SK-N-SH (cell line): ENCODE data around the gene VAMP1. TPM values are rescaled to one million over a fixed set of nuclear protein-coding genes. Genes with fewer than 3 reads are reported as not detected.

Source experiments
- CTCF ChIA-PET: fragments of 300-600, 350-600 bp; formaldehyde crosslinking; extraction: SDS; loops from one replicate; lab custom pipeline; 2021; lab: Yijun Ruan, JAX
- POLR2A ChIA-PET: fragments of 350-600 bp; sonication (Branson Sonifier 250); formaldehyde crosslinking; extraction: SDS; loops from one replicate; lab custom pipeline; 2020; ENCODE audit warnings: antibody characterized with exemption, inconsistent platforms; lab: Yijun Ruan, JAX
- DNase-seq: peaks from one replicate; pipeline ENCODE4 v3.0.0; 2012
- H2AFZ ChIP-seq: fragments of 200-600 bp; sonication (generic); 2 replicates; pipeline ENCODE4 v1.8.1; 2016; ENCODE audit warnings: antibody characterized with exemption, mild to moderate bottlenecking, low read depth
- H3F3A ChIP-seq: fragments of 200-600 bp; sonication (generic); replicated peaks from 2 replicates; pipeline ENCODE3; 2016; ENCODE audit warnings: antibody characterized with exemption, mild to moderate bottlenecking; ENCODE audit not compliant: insufficient read depth
- H3K27ac ChIP-seq, 2 experiments: fragments of 200-500 bp in 1 of 2; fragments of 200-600 bp in 1 of 2; sonication (Bioruptor generic) in 1 of 2; sonication (generic), shearing (Covaris generic) in 1 of 2; 2 replicates each; pipeline versions ENCODE4 v1.5.1 to v1.6.1; 2014 to 2016; ENCODE audit warnings: low read depth in 2 of 2, inconsistent platforms in 1 of 2, low read length in 1 of 2, mild to moderate bottlenecking in 1 of 2, mixed read lengths in 1 of 2
- H3K27me3 ChIP-seq: fragments of 200-600 bp; sonication (generic), shearing (Covaris generic); 2 replicates; pipeline ENCODE4 v1.6.1; 2016; ENCODE audit warnings: mixed run types; ENCODE audit not compliant: insufficient read depth
- H3K36me3 ChIP-seq, 2 experiments: fragments of 200-500 bp in 1 of 2; fragments of 200-600 bp in 1 of 2; sonication (Bioruptor generic) in 1 of 2; sonication (generic) in 1 of 2; replicated peaks in 1 of 2; 2 replicates each; pipeline versions ENCODE3 to v1.5.1; 2014 to 2016; ENCODE audit warnings: low read length in 1 of 2, mild to moderate bottlenecking in 1 of 2; ENCODE audit not compliant: insufficient read depth in 2 of 2, control insufficient read depth in 1 of 2
- H3K4me1 ChIP-seq, 2 experiments: fragments of 200-500 bp in 1 of 2; fragments of 200-600 bp in 1 of 2; sonication (Bioruptor generic) in 1 of 2; sonication (generic), shearing (Covaris generic) in 1 of 2; 2 replicates each; pipeline versions ENCODE4 v1.5.1 to v1.6.1; 2014 to 2016; ENCODE audit warnings: low read depth in 1 of 2, low read length in 1 of 2, mixed run types in 1 of 2; ENCODE audit not compliant: insufficient read depth in 2 of 2, control insufficient read depth in 1 of 2
- H3K4me2 ChIP-seq: fragments of 200-600 bp; sonication (generic), shearing (Covaris generic); 2 replicates; pipeline ENCODE4 v1.6.1; 2017; ENCODE audit warnings: mixed run types
- H3K4me3 ChIP-seq, 2 experiments: fragments of 200-500 bp in 1 of 2; fragments of 200-600 bp in 1 of 2; sonication (Bioruptor generic) in 1 of 2; sonication (generic), shearing (Covaris generic) in 1 of 2; 2 replicates each; pipeline versions ENCODE4 v1.5.1 to v1.8.1; 2014 to 2016; ENCODE audit warnings: low read depth in 2 of 2, inconsistent platforms in 1 of 2, low read length in 1 of 2, mild to moderate bottlenecking in 1 of 2, mixed read lengths in 1 of 2, moderate library complexity in 1 of 2
- H3K79me2 ChIP-seq: fragments of 200-600 bp; sonication (generic); 2 replicates; pipeline ENCODE4 v1.8.1; 2017; ENCODE audit warnings: mild to moderate bottlenecking; ENCODE audit not compliant: insufficient read depth
- H3K9ac ChIP-seq: fragments of 200-600 bp; sonication (generic); 2 replicates; pipeline ENCODE4 v1.6.1; 2017; ENCODE audit warnings: mixed run types
- H3K9me2 ChIP-seq: fragments of 200-600 bp; sonication (generic); 2 replicates; pipeline ENCODE4 v1.6.1; 2017; ENCODE audit warnings: mixed run types
- H3K9me3 ChIP-seq: fragments of 200-600 bp; sonication (generic); 2 replicates; pipeline ENCODE4 v1.6.1; 2017; ENCODE audit warnings: mixed run types, mild to moderate bottlenecking, moderate library complexity
- H4K20me1 ChIP-seq: fragments of 200-600 bp; sonication (generic); 2 replicates; pipeline ENCODE4 v1.6.1; 2017; ENCODE audit warnings: mild to moderate bottlenecking, mixed run types; ENCODE audit not compliant: insufficient read depth
- CHD2 ChIP-seq: fragments of 150-350 bp; IDR thresholded peaks from 2 replicates; pipeline ENCODE4 v1.6.1; 2018; ENCODE audit warnings: low read length; ENCODE audit not compliant: partially characterized antibody
- FOXM1 ChIP-seq: IDR thresholded peaks from 2 replicates; pipeline ENCODE4 v1.4.0; 2012; ENCODE audit warnings: low read depth, mild to moderate bottlenecking
- MEF2A ChIP-seq: IDR thresholded peaks from 2 replicates; pipeline ENCODE4 v1.4.0; 2012; ENCODE audit warnings: low read depth, borderline replicate concordance
- RAD21 ChIP-seq: IDR thresholded peaks from 2 replicates; pipeline ENCODE4 v1.6.1; 2012; ENCODE audit warnings: mild to moderate bottlenecking, low read length
- RCOR1 ChIP-seq: fragments of 150-350 bp; IDR thresholded peaks from 2 replicates; pipeline ENCODE4 v1.6.1; 2017; ENCODE audit warnings: antibody characterized with exemption, low read length
- RFX5 ChIP-seq: IDR thresholded peaks from 2 replicates; pipeline ENCODE4 v1.6.1; 2012; ENCODE audit warnings: mild to moderate bottlenecking, improper control_type of control experiment, low read length
- RXRA ChIP-seq: IDR thresholded peaks from 2 replicates; pipeline ENCODE4 v1.4.0; 2012; ENCODE audit warnings: low read depth, mild to moderate bottlenecking, borderline replicate concordance
- YY1 ChIP-seq: IDR thresholded peaks from 2 replicates; pipeline ENCODE4 v1.4.0; 2012; ENCODE audit warnings: low read depth, mild to moderate bottlenecking
- whole genome bisulfite sequencing: methylation state at CpG from one replicate; pipeline ENCODE4 v1.1.6; 2017; ENCODE audit warnings: low lambda C conversion rate; 5-methylcytosine and 5-hydroxymethylcytosine counted together
- polyA plus RNA-seq, 3 experiments: library from polyadenylated mRNA; depleted of rRNA; stranded (reverse); fragments of >200 nt; gene quantifications; 2 replicates each; pipeline ENCODE4 v1.2.3, GENCODE V29; 2012
- TF ChIP-seq, protein P1 (sequence below): fragments of 200-600 bp; sonication (generic); IDR thresholded peaks from 2 replicates; pipeline ENCODE4 v1.6.1; 2017; ENCODE audit warnings: antibody characterized with exemption, mild to moderate bottlenecking, moderate library complexity
- TF ChIP-seq, protein P2 (sequence below): IDR thresholded peaks from 2 replicates; pipeline ENCODE4; 2012
- TF ChIP-seq, protein P3 (sequence below): fragments of 150-350 bp; IDR thresholded peaks from 2 replicates; pipeline ENCODE4 v1.6.1; 2016; ENCODE audit warnings: mild to moderate bottlenecking, low read depth, low read length
- TF ChIP-seq, protein P4 (sequence below): IDR thresholded peaks from 2 replicates; pipeline ENCODE4 v1.4.0; 2012; ENCODE audit warnings: low read depth, borderline replicate concordance
- TF ChIP-seq, protein P5 (sequence below): IDR thresholded peaks from 2 replicates; pipeline ENCODE4 v1.6.1; 2012; ENCODE audit warnings: mild to moderate bottlenecking, low read depth, low read length, moderate library complexity

VAMP1 gene
- polyA plus RNA-seq, 1 of the 3 experiments (the other 2 are of a cell fraction): 36.8 TPM

DNA sequence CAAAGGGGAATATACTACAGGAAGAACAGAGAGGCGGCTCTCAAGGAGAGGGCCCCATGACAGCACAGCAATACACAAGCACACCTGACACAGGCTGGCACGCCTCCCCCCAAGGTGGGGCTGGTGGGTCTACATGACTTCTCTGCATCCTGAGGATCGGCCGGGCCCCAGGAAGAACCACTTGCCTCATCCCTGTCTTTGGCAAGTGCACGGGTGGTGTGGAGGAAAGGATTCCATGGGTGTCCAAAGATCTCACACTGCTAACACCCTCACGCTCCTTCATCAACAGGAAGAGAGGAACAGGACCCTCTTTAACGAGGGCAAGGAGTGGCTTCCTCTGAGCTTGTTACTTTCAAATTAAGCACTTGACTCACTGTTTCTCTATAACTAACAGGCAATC, 7.3 kb downstream of the VAMP1 start:
- 96% methylated on average over 7 of the region's 7 CpGs for WGBS
- H3K4me1 ChIP-seq: no peaks in the 10 kb centered on the region
- peaks cover 17% of the 10 kb centered on the region for H3K79me2 ChIP-seq
- POLR2A ChIA-PET: interaction anchor here (1.5 kb wide), 1 partner anchor 12 kb away, joined by 5 read pairs; the partner anchor contains the start of gene TAPBPL
- TF ChIP-seq, protein P1, sequence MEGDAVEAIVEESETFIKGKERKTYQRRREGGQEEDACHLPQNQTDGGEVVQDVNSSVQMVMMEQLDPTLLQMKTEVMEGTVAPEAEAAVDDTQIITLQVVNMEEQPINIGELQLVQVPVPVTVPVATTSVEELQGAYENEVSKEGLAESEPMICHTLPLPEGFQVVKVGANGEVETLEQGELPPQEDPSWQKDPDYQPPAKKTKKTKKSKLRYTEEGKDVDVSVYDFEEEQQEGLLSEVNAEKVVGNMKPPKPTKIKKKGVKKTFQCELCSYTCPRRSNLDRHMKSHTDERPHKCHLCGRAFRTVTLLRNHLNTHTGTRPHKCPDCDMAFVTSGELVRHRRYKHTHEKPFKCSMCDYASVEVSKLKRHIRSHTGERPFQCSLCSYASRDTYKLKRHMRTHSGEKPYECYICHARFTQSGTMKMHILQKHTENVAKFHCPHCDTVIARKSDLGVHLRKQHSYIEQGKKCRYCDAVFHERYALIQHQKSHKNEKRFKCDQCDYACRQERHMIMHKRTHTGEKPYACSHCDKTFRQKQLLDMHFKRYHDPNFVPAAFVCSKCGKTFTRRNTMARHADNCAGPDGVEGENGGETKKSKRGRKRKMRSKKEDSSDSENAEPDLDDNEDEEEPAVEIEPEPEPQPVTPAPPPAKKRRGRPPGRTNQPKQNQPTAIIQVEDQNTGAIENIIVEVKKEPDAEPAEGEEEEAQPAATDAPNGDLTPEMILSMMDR: no peak
- TF ChIP-seq YY1 (no peak), CHD2 (no peak), RAD21 (no peak), MEF2A (no peak), RFX5 (no peak)
- TF ChIP-seq, protein P2, sequence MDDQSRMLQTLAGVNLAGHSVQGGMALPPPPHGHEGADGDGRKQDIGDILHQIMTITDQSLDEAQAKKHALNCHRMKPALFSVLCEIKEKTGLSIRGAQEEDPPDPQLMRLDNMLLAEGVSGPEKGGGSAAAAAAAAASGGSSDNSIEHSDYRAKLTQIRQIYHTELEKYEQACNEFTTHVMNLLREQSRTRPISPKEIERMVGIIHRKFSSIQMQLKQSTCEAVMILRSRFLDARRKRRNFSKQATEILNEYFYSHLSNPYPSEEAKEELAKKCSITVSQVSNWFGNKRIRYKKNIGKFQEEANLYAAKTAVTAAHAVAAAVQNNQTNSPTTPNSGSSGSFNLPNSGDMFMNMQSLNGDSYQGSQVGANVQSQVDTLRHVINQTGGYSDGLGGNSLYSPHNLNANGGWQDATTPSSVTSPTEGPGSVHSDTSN: no peak
- TF ChIP-seq, protein P3, sequence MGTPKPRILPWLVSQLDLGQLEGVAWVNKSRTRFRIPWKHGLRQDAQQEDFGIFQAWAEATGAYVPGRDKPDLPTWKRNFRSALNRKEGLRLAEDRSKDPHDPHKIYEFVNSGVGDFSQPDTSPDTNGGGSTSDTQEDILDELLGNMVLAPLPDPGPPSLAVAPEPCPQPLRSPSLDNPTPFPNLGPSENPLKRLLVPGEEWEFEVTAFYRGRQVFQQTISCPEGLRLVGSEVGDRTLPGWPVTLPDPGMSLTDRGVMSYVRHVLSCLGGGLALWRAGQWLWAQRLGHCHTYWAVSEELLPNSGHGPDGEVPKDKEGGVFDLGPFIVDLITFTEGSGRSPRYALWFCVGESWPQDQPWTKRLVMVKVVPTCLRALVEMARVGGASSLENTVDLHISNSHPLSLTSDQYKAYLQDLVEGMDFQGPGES: no peak
- H3K9me3 ChIP-seq: no peaks in the 10 kb centered on the region
- H3K9ac ChIP-seq: no peak overlapping the region
- no peak overlapping the region for H3K27ac ChIP-seq
- H3K4me2 ChIP-seq: no peak overlapping the region
- H4K20me1 ChIP-seq: no peaks in the 10 kb centered on the region
- H3K4me3 ChIP-seq: no peak overlapping the region
- DNase-seq: no peak
- no peaks in the 10 kb centered on the region for H3K27me3 ChIP-seq
- CTCF ChIA-PET: interaction anchor here (0.6 to 1.4 kb wide), 9 partner anchors 12 to 681 kb away, joined by 3 to 6 read pairs (median 3); no protein-coding TSS in a partner anchor
- H3K36me3 ChIP-seq: peaks cover 47 to 55% of the 10 kb centered on the region in 2 experiments
- H3F3A ChIP-seq: peaks cover 4% of the 10 kb centered on the region
- H2AFZ ChIP-seq: no peak overlapping the region
- no peaks in the 10 kb centered on the region for H3K9me2 ChIP-seq

DNA sequence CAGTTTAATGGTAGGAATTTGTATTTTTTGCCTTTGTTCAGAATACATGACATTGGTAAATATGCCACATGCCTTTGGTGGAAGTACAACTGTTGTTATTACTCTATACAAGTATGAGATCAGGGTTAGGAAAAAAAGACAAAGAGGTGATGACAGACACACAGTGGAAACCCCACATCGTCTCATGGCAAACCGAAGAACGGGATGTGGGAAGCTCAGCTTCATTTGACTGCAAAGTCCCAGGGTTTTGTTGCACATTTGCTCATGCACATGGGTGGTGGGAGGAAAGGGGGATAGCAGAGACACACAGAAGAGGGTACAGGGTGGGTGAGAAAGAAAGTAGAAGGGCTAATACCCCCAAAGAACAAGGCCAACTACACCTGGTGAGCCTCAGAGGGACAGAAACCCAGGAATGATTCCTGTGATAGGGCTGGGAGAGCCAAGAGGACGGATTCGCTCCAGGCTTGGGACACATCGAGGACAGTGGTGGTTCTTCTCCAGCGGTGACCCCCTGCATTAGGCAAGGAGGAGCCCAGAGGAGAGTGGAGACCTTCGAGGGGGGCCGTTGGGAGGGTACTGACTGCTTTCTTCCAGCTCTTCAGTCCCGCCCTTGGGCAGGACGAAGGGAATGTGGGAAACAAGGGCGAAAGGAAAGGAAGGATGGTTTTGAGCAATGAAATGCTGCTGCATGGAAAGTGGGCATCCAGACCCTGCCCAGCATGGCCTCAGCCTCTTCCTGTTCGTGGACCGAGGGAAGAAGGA, 8.1 kb downstream of the VAMP1 start:
- CTCF ChIA-PET: interaction anchor here (0.6 to 1.1 kb wide), 8 partner anchors 22 to 682 kb away, joined by 3 to 6 read pairs (median 3); no protein-coding TSS in a partner anchor
- H4K20me1 ChIP-seq: no peaks in the 10 kb centered on the region
- H3K9me3 ChIP-seq: no peaks in the 10 kb centered on the region
- H3K9me2 ChIP-seq: no peaks in the 10 kb centered on the region
- no peak overlapping the region for H2AFZ ChIP-seq
- WGBS: 92% methylated on average over 14 of the region's 14 CpGs
- H3K4me3 ChIP-seq: no peak overlapping the region
- H3K4me2 ChIP-seq: no peak overlapping the region
- TF ChIP-seq RXRA (no peak), RCOR1 (no peak), FOXM1 (no peak), CHD2 (no peak)
- TF ChIP-seq, protein P4, sequence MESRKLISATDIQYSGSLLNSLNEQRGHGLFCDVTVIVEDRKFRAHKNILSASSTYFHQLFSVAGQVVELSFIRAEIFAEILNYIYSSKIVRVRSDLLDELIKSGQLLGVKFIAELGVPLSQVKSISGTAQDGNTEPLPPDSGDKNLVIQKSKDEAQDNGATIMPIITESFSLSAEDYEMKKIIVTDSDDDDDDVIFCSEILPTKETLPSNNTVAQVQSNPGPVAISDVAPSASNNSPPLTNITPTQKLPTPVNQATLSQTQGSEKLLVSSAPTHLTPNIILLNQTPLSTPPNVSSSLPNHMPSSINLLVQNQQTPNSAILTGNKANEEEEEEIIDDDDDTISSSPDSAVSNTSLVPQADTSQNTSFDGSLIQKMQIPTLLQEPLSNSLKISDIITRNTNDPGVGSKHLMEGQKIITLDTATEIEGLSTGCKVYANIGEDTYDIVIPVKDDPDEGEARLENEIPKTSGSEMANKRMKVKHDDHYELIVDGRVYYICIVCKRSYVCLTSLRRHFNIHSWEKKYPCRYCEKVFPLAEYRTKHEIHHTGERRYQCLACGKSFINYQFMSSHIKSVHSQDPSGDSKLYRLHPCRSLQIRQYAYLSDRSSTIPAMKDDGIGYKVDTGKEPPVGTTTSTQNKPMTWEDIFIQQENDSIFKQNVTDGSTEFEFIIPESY: no peak
- TF ChIP-seq, protein P5, sequence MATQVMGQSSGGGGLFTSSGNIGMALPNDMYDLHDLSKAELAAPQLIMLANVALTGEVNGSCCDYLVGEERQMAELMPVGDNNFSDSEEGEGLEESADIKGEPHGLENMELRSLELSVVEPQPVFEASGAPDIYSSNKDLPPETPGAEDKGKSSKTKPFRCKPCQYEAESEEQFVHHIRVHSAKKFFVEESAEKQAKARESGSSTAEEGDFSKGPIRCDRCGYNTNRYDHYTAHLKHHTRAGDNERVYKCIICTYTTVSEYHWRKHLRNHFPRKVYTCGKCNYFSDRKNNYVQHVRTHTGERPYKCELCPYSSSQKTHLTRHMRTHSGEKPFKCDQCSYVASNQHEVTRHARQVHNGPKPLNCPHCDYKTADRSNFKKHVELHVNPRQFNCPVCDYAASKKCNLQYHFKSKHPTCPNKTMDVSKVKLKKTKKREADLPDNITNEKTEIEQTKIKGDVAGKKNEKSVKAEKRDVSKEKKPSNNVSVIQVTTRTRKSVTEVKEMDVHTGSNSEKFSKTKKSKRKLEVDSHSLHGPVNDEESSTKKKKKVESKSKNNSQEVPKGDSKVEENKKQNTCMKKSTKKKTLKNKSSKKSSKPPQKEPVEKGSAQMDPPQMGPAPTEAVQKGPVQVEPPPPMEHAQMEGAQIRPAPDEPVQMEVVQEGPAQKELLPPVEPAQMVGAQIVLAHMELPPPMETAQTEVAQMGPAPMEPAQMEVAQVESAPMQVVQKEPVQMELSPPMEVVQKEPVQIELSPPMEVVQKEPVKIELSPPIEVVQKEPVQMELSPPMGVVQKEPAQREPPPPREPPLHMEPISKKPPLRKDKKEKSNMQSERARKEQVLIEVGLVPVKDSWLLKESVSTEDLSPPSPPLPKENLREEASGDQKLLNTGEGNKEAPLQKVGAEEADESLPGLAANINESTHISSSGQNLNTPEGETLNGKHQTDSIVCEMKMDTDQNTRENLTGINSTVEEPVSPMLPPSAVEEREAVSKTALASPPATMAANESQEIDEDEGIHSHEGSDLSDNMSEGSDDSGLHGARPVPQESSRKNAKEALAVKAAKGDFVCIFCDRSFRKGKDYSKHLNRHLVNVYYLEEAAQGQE: no peak
- H3K4me1 ChIP-seq: no peaks in the 10 kb centered on the region
- no peak overlapping the region for H3K27ac ChIP-seq
- peaks cover 9% of the 10 kb centered on the region; the same call in 1 of the 2 replicates for H3K79me2 ChIP-seq
- peaks cover 4% of the 10 kb centered on the region for H3F3A ChIP-seq
- H3K36me3 ChIP-seq: peaks cover 51 to 59% of the 10 kb centered on the region in 2 experiments
- POLR2A ChIA-PET: interaction anchor here (1.5 kb wide), 1 partner anchor 11 kb away, joined by 5 read pairs; the partner anchor contains the start of gene TAPBPL
- DNase-seq: no peak
- H3K27me3 ChIP-seq: no peaks in the 10 kb centered on the region
- no peak overlapping the region for H3K9ac ChIP-seq
